Activated CD8-positive, alpha-beta T cell treated with anti-CD3 and anti-CD28 coated beads, Interleukin-2, amount 10 ng/mL, durations not matched to agents 7 days and 5 days (primary cell): ENCODE results near the gene ZNF549. TPM values are rescaled to one million over a fixed set of nuclear protein-coding genes. Genes with fewer than 3 reads are reported as not detected.

Experiments
- total RNA-seq, 2 experiments: library from RNA; stranded (reverse); gene quantifications; one replicate each; pipeline ENCODE4 v1.2.3, GENCODE V29; 2021

Gene ZNF549
- total RNA-seq, 2 experiments from 2014 or later = 7.5 to 7.8 TPM

Other genes starting within 250 kb of the ZNF549 start
- gene ZNF460, start 246.9 kb upstream of the ZNF549 start, total RNA-seq = 10 to 100 TPM; 43.9 to 46.6 TPM
- 1 to 10 TPM; 7.0 to 7.5 TPM for gene ZNF543, start 206.9 kb upstream of the ZNF549 start, total RNA-seq
- gene ZNF304, start 176.1 kb upstream of the ZNF549 start, total RNA-seq = 1 to 10 TPM; 8.5 to 9.1 TPM
- gene TRAPPC2B, start 163.8 kb upstream of the ZNF549 start, total RNA-seq = 1 to 10 TPM; 8.5 to 8.6 TPM
- 1 to 10 TPM; 4.2 to 4.4 TPM for gene ZNF547, start 163.8 kb upstream of the ZNF549 start, total RNA-seq
- 10 to 100 TPM; 27.4 to 28.0 TPM for gene ZNF548, start 137.5 kb upstream of the ZNF549 start, total RNA-seq
- 10 to 100 TPM; 11.6 to 12.2 TPM for gene ZNF17, start 116.2 kb upstream of the ZNF549 start, total RNA-seq
- gene ZNF749, start 92.0 kb upstream of the ZNF549 start, total RNA-seq = 10 to 100 TPM; 13.7 to 19.6 TPM
- gene VN1R1, start 70.2 kb upstream of the ZNF549 start, total RNA-seq = under 1 TPM; 0.16 TPM
- gene ZNF772, start 49.8 kb upstream of the ZNF549 start, total RNA-seq = 1 to 10 TPM; 7.6 to 9.1 TPM
- gene ZNF419, start 39.6 kb upstream of the ZNF549 start, total RNA-seq = 10 to 100 TPM; 10.0 to 10.9 TPM
- gene ZNF773, start 27.4 kb upstream of the ZNF549 start, total RNA-seq = 1 to 10 TPM; 8.3 to 8.4 TPM
- gene ZNF550, start 32.5 kb downstream of the ZNF549 start, total RNA-seq = 10 to 100 TPM; 12.6 to 13.7 TPM
- gene ZNF416, start 51.6 kb downstream of the ZNF549 start, total RNA-seq = 1 to 10 TPM; 5.4 to 5.5 TPM
- gene ZIK1, start 56.8 kb downstream of the ZNF549 start, total RNA-seq = 10 to 100 TPM; 12.1 to 12.4 TPM
- 10 to 100 TPM; 10.7 to 10.8 TPM for gene ZNF530, start 72.5 kb downstream of the ZNF549 start, total RNA-seq
- 10 to 100 TPM; 17.1 to 17.8 TPM for gene ZNF134, start 86.9 kb downstream of the ZNF549 start, total RNA-seq
- gene ZNF211, start 105.8 kb downstream of the ZNF549 start, total RNA-seq = 10 to 100 TPM; 13.6 to 14.3 TPM
- not detected for gene ZSCAN4, start 141.6 kb downstream of the ZNF549 start, total RNA-seq
- 10 to 100 TPM; 13.0 to 14.3 TPM for gene ZNF551, start 154.6 kb downstream of the ZNF549 start, total RNA-seq
- gene ZNF154, start 181.8 kb downstream of the ZNF549 start, total RNA-seq = 1 to 10 TPM; 3.0 to 3.1 TPM
- 10 to 100 TPM; 12.1 to 13.0 TPM for gene ZNF671, start 200.3 kb downstream of the ZNF549 start, total RNA-seq
- gene ZNF776, start 219.5 kb downstream of the ZNF549 start, total RNA-seq = 10 to 100 TPM; 15.7 to 16.6 TPM
- 10 to 100 TPM; 21.3 to 25.3 TPM for gene ZNF586, start 242.3 kb downstream of the ZNF549 start, total RNA-seq